ENCODE data around the gene CCDC40. TPM values are rescaled to one million over a fixed set of nuclear protein-coding genes. Genes with fewer than 3 reads are reported as not detected.

CCDC40 gene
- total RNA-seq, 2 experiments from 2014 or later: not detected

- intact Hi-C loops (cut with micrococcal nuclease; ENCODE audit: unreplicated experiment): no loop called here
- POLR2A ChIA-PET: no interaction called here
These were observed 33.6 kb upstream of the CCDC40 start for GRCh38 chr17:80002690-80003490.

GRCh38 chr17:80003969-80004368 is 32.5 kb upstream of the CCDC40 start:
- Histone ChIP-seq H2AFZ (ENCODE audit: low read length) (no peak overlapping the region), H3K4me2 (ENCODE audit: low read length) (no peak overlapping the region), H3K36me3 (ENCODE audit: insufficient read depth, low read length) (no peaks in the 10 kb centered on the region), H3K79me2 (ENCODE audit: insufficient read depth, low read depth, low read length) (no peaks in the 10 kb centered on the region), H4K20me1 (ENCODE audit: insufficient read depth, low read length) (no peaks in the 10 kb centered on the region), H3K4me1 (ENCODE audit: insufficient read depth, low read length, poor library complexity, severe bottlenecking) (no peaks in the 10 kb centered on the region), H3K27ac (ENCODE audit: low read depth, low read length, poor library complexity, severe bottlenecking) (no peak overlapping the region), H3K9me2 (ENCODE audit: insufficient read depth, low read length) (no peaks in the 10 kb centered on the region), H3K4me3 (ENCODE audit: low read depth, low read length, poor library complexity, severe bottlenecking) (no peak overlapping the region), H3K9me3 (ENCODE audit: low read length) (no peaks in the 10 kb centered on the region)
- CTCF ChIA-PET (ENCODE audit: unreplicated experiment): no interaction called here
- BruUV-seq (replicated peaks): no TSS peak
- TF ChIP-seq EZH2phosphoT487 (IDR thresholded peaks at IDR 0.05; ENCODE audit: borderline replicate concordance, low read depth, low read length): no peak
- no peak for TF ChIP-seq CTCF (conservative IDR thresholded peaks at IDR 0.05; ENCODE audit: low read length)
- DNase-seq (ENCODE audit: low spot score): no peak
- POLR2A ChIA-PET: no interaction called here
- intact Hi-C loops (cut with micrococcal nuclease; ENCODE audit: unreplicated experiment): no loop called here

More at GRCh38 chr17:80002690-80003490, 33.6 kb upstream of the CCDC40 start:
- no TSS peak for BruUV-seq (replicated peaks)
- no peaks in the 10 kb centered on the region for H3K9me3 ChIP-seq (ENCODE audit: low read length)
- CTCF ChIA-PET (ENCODE audit: unreplicated experiment): no interaction called here
- no peak overlapping the region for H3K4me3 ChIP-seq (ENCODE audit: low read depth, low read length, poor library complexity, severe bottlenecking)
- H3K9me2 ChIP-seq (ENCODE audit: insufficient read depth, low read length): no peaks in the 10 kb centered on the region
- no peak overlapping the region for H2AFZ ChIP-seq (ENCODE audit: low read length)
- DNase-seq (ENCODE audit: low spot score): no peak
- no peaks in the 10 kb centered on the region for H3K4me1 ChIP-seq (ENCODE audit: insufficient read depth, low read length, poor library complexity, severe bottlenecking)
- H3K36me3 ChIP-seq (ENCODE audit: insufficient read depth, low read length): no peaks in the 10 kb centered on the region
- H3K27ac ChIP-seq (ENCODE audit: low read depth, low read length, poor library complexity, severe bottlenecking): no peak overlapping the region
- H3K4me2 ChIP-seq (ENCODE audit: low read length): no peak overlapping the region
- no peaks in the 10 kb centered on the region for H3K79me2 ChIP-seq (ENCODE audit: insufficient read depth, low read depth, low read length)
- TF ChIP-seq CTCF (conservative IDR thresholded peaks at IDR 0.05; ENCODE audit: low read length) (no peak), EZH2phosphoT487 (IDR thresholded peaks at IDR 0.05; ENCODE audit: borderline replicate concordance, low read depth, low read length) (no peak)
- H4K20me1 ChIP-seq (ENCODE audit: insufficient read depth, low read length): no peaks in the 10 kb centered on the region
